WI38 (cell line): ENCODE measurements around the gene ENHO.

Experiments
- H3K4me3 ChIP-seq: 2 replicates; pipeline ENCODE4 v1.5.1; 2011; ENCODE audit warnings: low read depth, mild to moderate bottlenecking, control low read depth, low read length
- CTCF ChIP-seq: IDR thresholded peaks from 2 replicates; pipeline ENCODE4 v1.5.1; 2012; ENCODE audit warnings: low read depth, mild to moderate bottlenecking, control low read depth, low read length

ENHO gene

DNA sequence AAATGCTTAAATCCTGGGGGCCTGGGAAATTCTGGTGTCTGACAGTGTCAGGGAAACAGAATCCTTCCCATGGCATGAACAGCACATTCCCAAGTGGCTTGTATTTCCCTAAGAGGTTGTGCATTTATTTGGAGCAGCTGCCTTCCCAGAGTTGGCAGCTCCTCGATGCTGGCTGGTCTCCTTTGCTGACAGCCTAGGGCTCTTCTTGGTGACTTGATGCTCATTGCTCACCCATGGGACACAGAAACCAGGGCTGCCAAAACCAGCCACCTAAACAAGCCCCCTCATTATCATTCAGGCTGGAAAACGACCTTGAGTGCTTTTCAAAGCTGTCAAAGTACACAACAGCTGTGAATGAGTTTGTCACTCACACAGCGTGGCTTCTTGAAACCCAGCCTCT is 24.2 kb downstream of the ENHO start:
- TF ChIP-seq CTCF: no peak

GRCh38 chr9:34496149-34496712 is 26.6 kb downstream of the ENHO start:
- no peak overlapping the region for H3K4me3 ChIP-seq
- TF ChIP-seq CTCF: no peak

More for the DNA sequence above, 24.2 kb downstream of the ENHO start:
- H3K4me3 ChIP-seq: no peak overlapping the region

- TF ChIP-seq CTCF: no peak
- no peak overlapping the region for H3K4me3 ChIP-seq
Measured at GRCh38 chr9:34493972-34494535, 28.7 kb downstream of the ENHO start.

DNA sequence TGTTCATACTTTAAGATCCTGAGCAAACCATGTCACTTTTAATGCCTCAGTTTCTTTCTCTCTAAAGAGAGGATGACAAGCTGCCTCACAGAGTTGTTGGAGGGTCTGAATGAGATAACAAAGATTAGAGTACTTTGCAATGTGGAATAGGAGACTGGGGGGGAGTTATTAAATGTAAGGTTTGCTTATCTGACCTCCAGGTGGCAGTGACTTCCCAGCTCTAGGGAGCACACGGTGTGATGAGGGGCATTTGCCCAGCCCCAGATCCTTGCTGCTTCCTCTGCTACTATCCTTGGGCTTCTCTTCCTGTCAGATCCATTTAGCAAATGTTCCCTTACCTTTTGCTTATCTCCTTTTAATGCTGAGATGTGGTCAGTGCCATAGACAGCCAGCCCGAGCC is 30.7 kb downstream of the ENHO start:
- H3K4me3 ChIP-seq: no peak overlapping the region
- TF ChIP-seq CTCF: no peak

DNA sequence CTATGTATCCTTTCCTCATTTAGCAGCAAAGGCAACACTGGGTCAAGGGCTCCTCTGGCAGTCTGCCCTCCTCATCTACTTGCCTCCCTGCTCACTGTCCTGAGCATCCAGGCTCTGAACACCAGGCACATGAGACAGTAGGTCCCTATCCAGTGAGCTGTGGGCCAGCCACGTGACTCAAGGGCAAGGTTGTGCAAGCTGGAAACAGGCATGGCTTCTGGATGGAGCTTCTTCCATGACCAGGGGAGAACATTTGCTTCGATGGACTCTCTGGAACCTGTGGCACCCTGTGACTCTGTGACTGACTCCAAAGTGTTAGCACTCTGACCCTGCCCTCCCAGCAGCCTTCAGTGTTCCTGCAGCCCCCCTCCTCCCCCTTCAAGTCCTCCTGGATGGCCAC is 31.2 kb downstream of the ENHO start:
- no peak for TF ChIP-seq CTCF
- no peak overlapping the region for H3K4me3 ChIP-seq

DNA sequence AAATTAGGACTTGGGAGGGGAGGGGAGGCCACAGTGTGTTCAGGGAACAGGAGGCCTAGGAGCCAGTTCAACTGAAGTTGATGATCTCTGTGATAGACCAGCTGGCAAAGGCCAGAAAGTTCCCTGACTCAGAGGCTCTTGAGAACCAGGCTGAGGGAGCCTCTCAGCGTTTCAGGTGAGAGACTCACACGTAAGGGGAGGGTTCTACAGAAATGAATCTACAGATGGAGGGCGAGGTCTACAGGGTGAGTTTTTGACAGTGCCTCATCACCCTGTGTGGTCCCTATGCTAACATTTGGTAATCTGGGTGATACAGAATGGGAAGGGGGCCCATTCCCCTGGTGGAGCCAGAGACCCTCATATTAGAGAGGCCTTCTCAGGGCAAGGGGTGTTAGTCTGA is 32.0 kb downstream of the ENHO start:
- TF ChIP-seq CTCF: no peak
- no peak overlapping the region for H3K4me3 ChIP-seq

DNA sequence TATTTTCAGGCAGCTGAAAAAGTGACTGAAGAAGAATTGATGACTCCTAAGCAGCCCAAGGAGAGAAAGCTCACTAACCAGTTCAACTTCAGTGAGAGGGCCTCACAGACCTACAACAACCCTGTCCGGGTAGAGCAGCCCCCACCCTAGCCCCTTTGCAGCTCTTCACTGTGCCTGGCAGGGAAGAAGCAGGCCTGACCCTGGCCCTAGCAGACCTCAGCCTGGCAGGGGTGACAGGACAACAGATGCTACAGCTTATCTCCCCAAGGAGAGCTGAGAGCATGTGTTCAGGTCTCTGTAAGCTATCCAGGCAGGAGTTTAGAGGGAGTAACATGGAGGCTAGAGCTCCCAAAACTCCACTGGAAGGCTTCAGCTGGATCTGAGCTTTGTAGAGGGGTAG is 32.4 kb downstream of the ENHO start:
- H3K4me3 ChIP-seq: no peak overlapping the region
- no peak for TF ChIP-seq CTCF
